Activated CD4-positive, alpha-beta T cell treated with anti-CD3 and anti-CD28 coated beads, Interleukin-2, amount 10 ng/mL, durations not matched to agents 24 days and 14 days (primary cell): ENCODE data around the gene EPDR1. TPM values are rescaled to one million over a fixed set of nuclear protein-coding genes. Genes with fewer than 3 reads are reported as not detected.

ENCODE experiments used
- DNase-seq: peaks from one replicate; pipeline ENCODE4 v3.0.0; 2022
- H3K27ac Mint-ChIP-seq: one replicate; pipeline ENCODE4 v1.8.0; 2022; ENCODE audit warnings: mild to moderate bottlenecking, mixed read lengths
- H3K27me3 Mint-ChIP-seq: one replicate; pipeline ENCODE4 v1.8.0; 2022; ENCODE audit warnings: mixed read lengths
- H3K36me3 Mint-ChIP-seq: one replicate; pipeline ENCODE4 v1.8.0; 2022; ENCODE audit warnings: low read depth, mild to moderate bottlenecking, mixed read lengths
- H3K4me1 Mint-ChIP-seq: one replicate; pipeline ENCODE4 v1.8.0; 2021; ENCODE audit warnings: mixed read lengths
- H3K4me3 Mint-ChIP-seq: one replicate; pipeline ENCODE4 v1.8.0; 2022; ENCODE audit warnings: mild to moderate bottlenecking, moderate library complexity, mixed read lengths
- H3K9me3 Mint-ChIP-seq: one replicate; pipeline ENCODE4 v1.8.0; 2021; ENCODE audit warnings: mixed read lengths
- intact Hi-C: fragments of 100-400 bp; cut with micrococcal nuclease; formaldehyde crosslinking; loops from one replicate; pipeline ENCODE4 v1.15.1; 2023
- total RNA-seq: library from RNA; stranded (reverse); gene quantifications from 2 replicates; pipeline ENCODE4 v1.2.3, GENCODE V29; 2022

EPDR1 gene
- total RNA-seq, 1 donor from 2014 or later, result 0.54 TPM

- Mint-ChIP-seq H3K27ac (no peak overlapping the region), H3K36me3 (no peaks in the 10 kb centered on the region), H3K9me3 (no peaks in the 10 kb centered on the region), H3K27me3 (peaks cover 55% of the 10 kb centered on the region), H3K4me1 (peaks cover 9% of the 10 kb centered on the region), H3K4me3 (peak overlapping the region; percentile 65)
- DNase-seq, result no peak
- intact Hi-C loops, result no loop called here
Observed at GRCh38 chr7:37920849-37921805, 687 bp downstream of the EPDR1 start.

GRCh38 chr7:37921876-37922275 lies 1.4 kb downstream of the EPDR1 start:
- no peak overlapping the region for H3K4me3 Mint-ChIP-seq
- no peak for DNase-seq
- no peaks in the 10 kb centered on the region for H3K9me3 Mint-ChIP-seq
- H3K27ac Mint-ChIP-seq, result no peak overlapping the region
- intact Hi-C loops, result no loop called here
- no peaks in the 10 kb centered on the region for H3K36me3 Mint-ChIP-seq
- peaks cover 9% of the 10 kb centered on the region for H3K4me1 Mint-ChIP-seq
- H3K27me3 Mint-ChIP-seq, result peaks cover 50% of the 10 kb centered on the region

GRCh38 chr7:37923996-37924395 lies 3.6 kb downstream of the EPDR1 start:
- intact Hi-C loops, result no loop called here
- peaks cover 5% of the 10 kb centered on the region for H3K4me1 Mint-ChIP-seq
- H3K27ac Mint-ChIP-seq, result no peak overlapping the region
- H3K9me3 Mint-ChIP-seq, result no peaks in the 10 kb centered on the region
- H3K4me3 Mint-ChIP-seq, result no peak overlapping the region
- DNase-seq, result no peak
- no peaks in the 10 kb centered on the region for H3K36me3 Mint-ChIP-seq
- peaks cover 31% of the 10 kb centered on the region for H3K27me3 Mint-ChIP-seq

GRCh38 chr7:37924491-37925041 lies 4.1 kb downstream of the EPDR1 start:
- peaks cover 5% of the 10 kb centered on the region for H3K4me1 Mint-ChIP-seq
- H3K27ac Mint-ChIP-seq, result no peak overlapping the region
- H3K9me3 Mint-ChIP-seq, result no peaks in the 10 kb centered on the region
- DNase-seq, result no peak
- no peak overlapping the region for H3K4me3 Mint-ChIP-seq
- intact Hi-C loops, result no loop called here
- peaks cover 25% of the 10 kb centered on the region for H3K27me3 Mint-ChIP-seq
- no peaks in the 10 kb centered on the region for H3K36me3 Mint-ChIP-seq

GRCh38 chr7:37925620-37926019 lies 5.2 kb downstream of the EPDR1 start:
- peaks cover 15% of the 10 kb centered on the region for H3K27me3 Mint-ChIP-seq
- DNase-seq, result no peak
- intact Hi-C loops, result no loop called here
- no peaks in the 10 kb centered on the region for H3K9me3 Mint-ChIP-seq
- H3K36me3 Mint-ChIP-seq, result no peaks in the 10 kb centered on the region
- H3K4me3 Mint-ChIP-seq, result no peak overlapping the region
- peaks cover 2% of the 10 kb centered on the region for H3K4me1 Mint-ChIP-seq
- no peak overlapping the region for H3K27ac Mint-ChIP-seq

GRCh38 chr7:37927773-37928444 lies 7.5 kb downstream of the EPDR1 start:
- Mint-ChIP-seq H3K4me1 (no peaks in the 10 kb centered on the region), H3K27ac (no peak overlapping the region), H3K36me3 (no peaks in the 10 kb centered on the region), H3K9me3 (no peaks in the 10 kb centered on the region), H3K4me3 (no peak overlapping the region), H3K27me3 (peaks cover 2% of the 10 kb centered on the region)
- DNase-seq, result no peak
- intact Hi-C loops, result no loop called here

- intact Hi-C loops, result no loop called here
- H3K36me3 Mint-ChIP-seq, result no peaks in the 10 kb centered on the region
- DNase-seq, result no peak
- H3K9me3 Mint-ChIP-seq, result no peaks in the 10 kb centered on the region
- H3K4me3 Mint-ChIP-seq, result no peak overlapping the region
- H3K27me3 Mint-ChIP-seq, result no peaks in the 10 kb centered on the region
- no peaks in the 10 kb centered on the region for H3K4me1 Mint-ChIP-seq
- no peak overlapping the region for H3K27ac Mint-ChIP-seq
Observed at GRCh38 chr7:37928878-37929277, 8.4 kb downstream of the EPDR1 start.

- H3K27me3 Mint-ChIP-seq, result no peaks in the 10 kb centered on the region
- H3K36me3 Mint-ChIP-seq, result no peaks in the 10 kb centered on the region
- H3K4me1 Mint-ChIP-seq, result no peaks in the 10 kb centered on the region
- intact Hi-C loops, result no loop called here
- DNase-seq, result no peak
- H3K9me3 Mint-ChIP-seq, result no peaks in the 10 kb centered on the region
- no peak overlapping the region for H3K27ac Mint-ChIP-seq
- no peak overlapping the region for H3K4me3 Mint-ChIP-seq
Observed at GRCh38 chr7:37930226-37930948, 9.9 kb downstream of the EPDR1 start.

- H3K4me1 Mint-ChIP-seq, result no peaks in the 10 kb centered on the region
- H3K36me3 Mint-ChIP-seq, result no peaks in the 10 kb centered on the region
- H3K27me3 Mint-ChIP-seq, result peaks cover 4% of the 10 kb centered on the region
- DNase-seq, result no peak
- intact Hi-C loops, result no loop called here
- H3K27ac Mint-ChIP-seq, result no peak overlapping the region
- H3K9me3 Mint-ChIP-seq, result no peaks in the 10 kb centered on the region
- no peak overlapping the region for H3K4me3 Mint-ChIP-seq
Observed at GRCh38 chr7:37932543-37932942, 12.1 kb downstream of the EPDR1 start.

GRCh38 chr7:37933018-37933566 lies 12.7 kb downstream of the EPDR1 start:
- Mint-ChIP-seq H3K27ac (no peak overlapping the region), H3K4me3 (no peak overlapping the region), H3K9me3 (no peaks in the 10 kb centered on the region), H3K27me3 (peaks cover 4% of the 10 kb centered on the region), H3K4me1 (no peaks in the 10 kb centered on the region), H3K36me3 (no peaks in the 10 kb centered on the region)
- DNase-seq, result no peak
- intact Hi-C loops, result no loop called here

- no peak overlapping the region for H3K4me3 Mint-ChIP-seq
- no peaks in the 10 kb centered on the region for H3K36me3 Mint-ChIP-seq
- H3K27ac Mint-ChIP-seq, result no peak overlapping the region
- no peaks in the 10 kb centered on the region for H3K9me3 Mint-ChIP-seq
- no peaks in the 10 kb centered on the region for H3K27me3 Mint-ChIP-seq
- intact Hi-C loops, result no loop called here
- DNase-seq, result no peak
- H3K4me1 Mint-ChIP-seq, result no peaks in the 10 kb centered on the region
Observed at GRCh38 chr7:37942934-37943610, 22.6 kb downstream of the EPDR1 start.

GRCh38 chr7:37943905-37944736 lies 23.7 kb downstream of the EPDR1 start:
- H3K4me3 Mint-ChIP-seq, result no peak overlapping the region
- H3K4me1 Mint-ChIP-seq, result no peaks in the 10 kb centered on the region
- H3K9me3 Mint-ChIP-seq, result no peaks in the 10 kb centered on the region
- intact Hi-C loops, result no loop called here
- H3K27ac Mint-ChIP-seq, result no peak overlapping the region
- no peaks in the 10 kb centered on the region for H3K27me3 Mint-ChIP-seq
- H3K36me3 Mint-ChIP-seq, result no peaks in the 10 kb centered on the region
- no peak for DNase-seq
